RWPE2 (cell line): ENCODE results near the gene ITPR3.

Experiments used
- ATAC-seq: fragments of 200-7000 bp; cut with Tn5 transposase; 3 replicates; pipeline ENCODE4 v1.9.1; 2021; ENCODE audit warnings: low read depth
- DNase-seq: peaks from one replicate; pipeline ENCODE4 v3.0.0-alpha.2; 2020; ENCODE audit warnings: low spot score
- H3K27ac ChIP-seq: fragments of 450-650 bp; 2 replicates; pipeline ENCODE4 v1.5.1; 2017; ENCODE audit warnings: mild to moderate bottlenecking; ENCODE audit not compliant: poor library complexity, severe bottlenecking
- H3K27me3 ChIP-seq: fragments of 250-450 bp; sonication (Bioruptor Pico); 2 replicates; pipeline ENCODE4 v1.5.1; 2021; ENCODE audit warnings: mild to moderate bottlenecking, moderate library complexity; ENCODE audit not compliant: insufficient read depth, poor library complexity, severe bottlenecking
- H3K36me3 ChIP-seq: fragments of 250-450 bp; sonication (Bioruptor Pico); 2 replicates; pipeline ENCODE4 v1.5.1; 2020; ENCODE audit warnings: low read depth, mild to moderate bottlenecking, moderate library complexity
- H3K4me1 ChIP-seq: fragments of 250-450 bp; sonication (Bioruptor Pico); 2 replicates; pipeline ENCODE4 v1.5.1; 2021; ENCODE audit warnings: mild to moderate bottlenecking, moderate library complexity; ENCODE audit not compliant: insufficient read depth, poor library complexity, severe bottlenecking
- H3K4me3 ChIP-seq: fragments of 250-450 bp; sonication (Bioruptor Pico); 2 replicates; pipeline ENCODE4 v1.5.1; 2021; ENCODE audit warnings: mild to moderate bottlenecking, moderate library complexity; ENCODE audit not compliant: severe bottlenecking
- H3K9me3 ChIP-seq: fragments of 250-450 bp; sonication (Bioruptor Pico); 2 replicates; pipeline ENCODE4 v1.5.1; 2021; ENCODE audit warnings: mild to moderate bottlenecking, moderate library complexity; ENCODE audit not compliant: severe bottlenecking
- CTCF ChIP-seq: fragments of 450-650 bp; IDR thresholded peaks from one replicate; pipeline ENCODE4 v1.5.1; 2017; ENCODE audit warnings: mild to moderate bottlenecking, moderate library complexity; ENCODE audit not compliant: poor library complexity, severe bottlenecking

ITPR3 gene

GRCh38 chr6:33688451-33689147 is 67.5 kb downstream of the ITPR3 start:
- Histone ChIP-seq H3K4me1 (peaks cover 7% of the 10 kb centered on the region), H3K4me3 (no peak overlapping the region), H3K9me3 (no peaks in the 10 kb centered on the region), H3K27me3 (no peaks in the 10 kb centered on the region), H3K27ac (no peak overlapping the region), H3K36me3 (peaks cover 91% of the 10 kb centered on the region)
- DNase-seq (peak; percentile 49), ATAC-seq (no peak)
- TF ChIP-seq CTCF: no peak

GRCh38 chr6:33689148-33689494 is 68.0 kb downstream of the ITPR3 start:
- ATAC-seq (no peak), DNase-seq (no peak)
- Histone ChIP-seq H3K36me3 (peaks cover 91% of the 10 kb centered on the region), H3K9me3 (no peaks in the 10 kb centered on the region), H3K27me3 (no peaks in the 10 kb centered on the region), H3K4me3 (no peak overlapping the region), H3K4me1 (peaks cover 13% of the 10 kb centered on the region), H3K27ac (no peak overlapping the region)
- TF ChIP-seq CTCF: no peak

- ATAC-seq (no peak), DNase-seq (no peak)
- Histone ChIP-seq H3K27ac (no peak overlapping the region), H3K27me3 (no peaks in the 10 kb centered on the region), H3K4me1 (peaks cover 20% of the 10 kb centered on the region), H3K36me3 (peaks cover 91% of the 10 kb centered on the region), H3K9me3 (no peaks in the 10 kb centered on the region), H3K4me3 (no peak overlapping the region)
- no peak for TF ChIP-seq CTCF
Observed at GRCh38 chr6:33689879-33690278, 68.8 kb downstream of the ITPR3 start.

- H3K4me1 ChIP-seq: peaks cover 29% of the 10 kb centered on the region
- no peak overlapping the region for H3K27ac ChIP-seq
- ATAC-seq (no peak), DNase-seq (peak; percentile 44)
- H3K36me3 ChIP-seq: peaks cover 91% of the 10 kb centered on the region
- H3K27me3 ChIP-seq: no peaks in the 10 kb centered on the region
- no peak for TF ChIP-seq CTCF
- no peak overlapping the region for H3K4me3 ChIP-seq
- H3K9me3 ChIP-seq: no peaks in the 10 kb centered on the region
Observed at GRCh38 chr6:33690766-33691165, 69.6 kb downstream of the ITPR3 start.

- no peaks in the 10 kb centered on the region for H3K9me3 ChIP-seq
- ATAC-seq (no peak), DNase-seq (peak; percentile 59)
- no peaks in the 10 kb centered on the region for H3K27me3 ChIP-seq
- H3K4me3 ChIP-seq: no peak overlapping the region
- H3K36me3 ChIP-seq: peaks cover 91% of the 10 kb centered on the region
- no peak overlapping the region for H3K27ac ChIP-seq
- peaks cover 35% of the 10 kb centered on the region for H3K4me1 ChIP-seq
- no peak for TF ChIP-seq CTCF
Observed at GRCh38 chr6:33691456-33692077, 70.4 kb downstream of the ITPR3 start.
